Endothelial cell of umbilical vein (primary cell): ENCODE measurements around the gene HTRA2. TPM values are rescaled to one million over a fixed set of nuclear protein-coding genes. Genes with fewer than 3 reads are reported as not detected.

ENCODE experiments used
- BruUV-seq: library from RNA; stranded (reverse); fragments of 400-500 nt; replicated peaks from 2 replicates; lab custom pipeline; 2021; lab: Mats Ljungman, UMichigan
- CTCF ChIA-PET: fragments of 300-600, 350-600 bp; sonication (Branson Sonifier 250); formaldehyde crosslinking; loops from one replicate; lab custom pipeline; 2021; ENCODE audit warnings: antibody characterized with exemption, inconsistent platforms; lab: Charles Lee
- POLR2A ChIA-PET: fragments of 300-600, 350-600 bp; sonication (Branson Sonifier 250); formaldehyde crosslinking; loops from one replicate; lab custom pipeline; 2021; ENCODE audit warnings: antibody characterized with exemption, inconsistent platforms; lab: Charles Lee
- DNase-seq: peaks from one replicate; pipeline ENCODE4 v3.0.0-alpha.2; 2011; ENCODE audit warnings: low read depth, low spot score
- FAIRE-seq: peaks from 2 replicates; lab custom pipeline; 2011; peaks lifted over from hg19 to GRCh38; lab: Jason Lieb, UNC
- H2AFZ ChIP-seq: 2 replicates; pipeline ENCODE4 v1.6.0; 2012; ENCODE audit warnings: low read depth, low read length, control low read depth, inconsistent platforms
- H3K27ac ChIP-seq: 2 replicates; pipeline ENCODE4 v1.5.1; 2011; ENCODE audit warnings: low read depth, mild to moderate bottlenecking, control low read depth, low read length, moderate library complexity; ENCODE audit not compliant: insufficient read depth
- H3K27me3 ChIP-seq, 2 experiments: 2 replicates each; pipeline versions ENCODE4 v1.6.0 to v1.6.1; 2011; ENCODE audit warnings: low read length in 2 of 2, mixed read lengths in 1 of 2; ENCODE audit not compliant: control insufficient read depth in 2 of 2, insufficient read depth in 2 of 2
- H3K36me3 ChIP-seq, 2 experiments: 2 replicates in 1 of 2; 3 replicates in 1 of 2; pipeline ENCODE4 v1.5.1; 2011; ENCODE audit warnings: low read length in 2 of 2, mild to moderate bottlenecking in 1 of 2, moderate library complexity in 1 of 2; ENCODE audit not compliant: control insufficient read depth in 2 of 2, insufficient read depth in 2 of 2; ENCODE audit errors: extremely low read depth in 1 of 2
- H3K4me1 ChIP-seq: 3 replicates; pipeline ENCODE4 v1.5.1; 2011; ENCODE audit warnings: mild to moderate bottlenecking, low read length; ENCODE audit not compliant: control insufficient read depth, insufficient read depth; ENCODE audit errors: extremely low read depth
- H3K4me2 ChIP-seq: 2 replicates; pipeline ENCODE4 v1.6.1; 2011; ENCODE audit warnings: low read length, control low read depth, mixed read lengths; ENCODE audit not compliant: insufficient read depth
- H3K4me3 ChIP-seq, 3 experiments: fragments of 200-600 bp in 1 of 3; sonication (generic), shearing (Covaris generic) in 1 of 3; replicated peaks in 1 of 3; 2 replicates each; pipeline ENCODE4 v1.5.1; 2011 to 2016; ENCODE audit warnings: control low read depth in 3 of 3, low read length in 3 of 3, mild to moderate bottlenecking in 2 of 3, inconsistent platforms in 1 of 3, low read depth in 1 of 3, moderate library complexity in 1 of 3; ENCODE audit not compliant: insufficient read depth in 1 of 3
- H3K79me2 ChIP-seq: 2 replicates; pipeline ENCODE4 v1.6.0; 2012; ENCODE audit warnings: low read length, inconsistent platforms; ENCODE audit not compliant: control insufficient read depth, insufficient read depth
- H3K9ac ChIP-seq: replicated peaks from 2 replicates; pipeline ENCODE3; 2011; ENCODE audit warnings: low read length, control low read depth; ENCODE audit not compliant: insufficient read depth; ENCODE audit errors: extremely low read depth
- H3K9me1 ChIP-seq: replicated peaks from 3 replicates; pipeline ENCODE4 v1.6.0; 2011; ENCODE audit warnings: mild to moderate bottlenecking, low read length; ENCODE audit not compliant: control insufficient read depth, insufficient read depth; ENCODE audit errors: extremely low read depth
- H3K9me3 ChIP-seq: replicated peaks from 2 replicates; pipeline ENCODE4 v1.5.1; 2012; ENCODE audit warnings: low read length, inconsistent platforms; ENCODE audit not compliant: control insufficient read depth, insufficient read depth
- H4K20me1 ChIP-seq: replicated peaks from 2 replicates; pipeline ENCODE3; 2011; ENCODE audit warnings: mild to moderate bottlenecking, low read length; ENCODE audit not compliant: control insufficient read depth, insufficient read depth; ENCODE audit errors: extremely low read depth
- EZH2 ChIP-seq: IDR thresholded peaks from 2 replicates; pipeline ENCODE4 v1.6.1; 2012; ENCODE audit warnings: borderline replicate concordance, low read depth, mild to moderate bottlenecking, moderate library complexity, low read length, inconsistent platforms; ENCODE audit not compliant: severe bottlenecking
- FOS ChIP-seq: IDR thresholded peaks from 2 replicates; pipeline ENCODE4 v1.6.1; 2011; ENCODE audit warnings: mild to moderate bottlenecking, low read length, moderate library complexity, borderline replicate concordance; ENCODE audit not compliant: insufficient read depth
- GATA2 ChIP-seq: IDR thresholded peaks from 2 replicates; pipeline ENCODE4 v1.7.0; 2011; ENCODE audit warnings: low read depth, mild to moderate bottlenecking, moderate library complexity, mixed read lengths, low read length; ENCODE audit not compliant: insufficient read length, insufficient read depth
- JUN ChIP-seq: IDR thresholded peaks from 2 replicates; pipeline ENCODE4 v1.6.1; 2011; ENCODE audit warnings: borderline replicate concordance, low read depth; ENCODE audit not compliant: insufficient read length, insufficient read depth
- MYC ChIP-seq: IDR thresholded peaks from one replicate; pipeline ENCODE4 v1.6.1; 2011; ENCODE audit warnings: mild to moderate bottlenecking, low read depth, low read length
- POLR2A ChIP-seq: IDR thresholded peaks from 2 replicates; pipeline ENCODE4 v1.6.1; 2012; ENCODE audit warnings: low read depth, mild to moderate bottlenecking, control low read depth, low read length
- POLR2AphosphoS5 ChIP-seq: IDR thresholded peaks from 2 replicates; pipeline ENCODE4 v1.6.1; 2012; ENCODE audit warnings: low read depth, mild to moderate bottlenecking, control low read depth, low read length, moderate library complexity; ENCODE audit not compliant: insufficient read depth
- dilution Hi-C: fragments of 300-500 bp; cut with MboI; formaldehyde crosslinking; loops from one replicate; pipeline ENCODE4 v1.15.0; 2019; ENCODE audit warnings: low sequenced_read_pairs; ENCODE audit not compliant: extremely low pct_ligation_motif_present
- intact Hi-C: fragments of 100-400 bp; cut with micrococcal nuclease; formaldehyde crosslinking; loops from one replicate; pipeline ENCODE4 v1.10.0; 2022
- polyA plus RNA-seq, 4 experiments: library from polyadenylated mRNA; depleted of rRNA in 3 of 4; stranded (reverse) in 3 of 4; unstranded in 1 of 4; fragments of >200 nt; gene quantifications; 2 replicates each; pipeline versions ENCODE4 v1.2.1 to v1.2.3, GENCODE V29; 2011 to 2012; ENCODE audit warnings: missing spikeins in 1 of 4
- total RNA-seq: library from RNA; stranded (reverse); gene quantifications from 2 replicates; pipeline ENCODE4 v1.2.3, GENCODE V29; 2021
- TF ChIP-seq, protein P1 (sequence below): IDR thresholded peaks from 2 replicates; pipeline ENCODE4 v1.6.1; 2011; ENCODE audit not compliant: insufficient read depth, insufficient read length
- TF ChIP-seq, protein P2 (sequence below), 2 donors: IDR thresholded peaks; 1 replicate in 1 of 2; 2 replicates in 1 of 2; pipeline ENCODE4 v1.5.1; 2011; ENCODE audit warnings: low read length in 2 of 2, mild to moderate bottlenecking in 2 of 2, moderate library complexity in 2 of 2, control low read depth in 1 of 2, inconsistent platforms in 1 of 2, low read depth in 1 of 2; ENCODE audit not compliant: insufficient read depth in 1 of 2; ENCODE audit errors: extremely low read depth in 1 of 2

HTRA2 gene
- total and polyA plus RNA-seq, 2 donors (not counting 3 experiments of a cell fraction or from before 2014, with no cell fraction given), result 34.3 to 54.1 TPM

DNA sequence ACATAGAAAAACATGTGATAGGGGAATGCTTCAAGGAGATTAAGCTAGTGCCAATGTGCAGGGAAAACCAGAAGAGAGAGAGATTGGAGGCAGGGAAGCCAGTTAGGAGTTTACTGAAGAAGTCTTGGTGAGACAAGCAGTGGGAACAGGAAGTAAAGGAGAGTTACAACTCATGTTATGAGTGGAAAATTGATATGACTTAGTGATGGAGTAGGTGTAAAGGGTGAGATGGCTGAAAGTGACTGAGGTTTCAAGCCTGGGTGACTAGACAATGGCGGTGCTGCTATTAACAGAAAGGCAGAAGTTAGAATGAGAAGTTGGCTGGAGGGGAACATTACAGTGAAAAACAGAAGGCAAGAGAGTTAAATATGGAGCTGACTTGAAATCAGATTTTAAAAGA lies 41.3 kb downstream of the HTRA2 start:
- dilution Hi-C loops (no loop called here), intact Hi-C loops (no loop called here)
- Histone ChIP-seq H3K79me2 (no peaks in the 10 kb centered on the region), H3K4me1 (peaks cover 7% of the 10 kb centered on the region), H3K9me1 (no peaks in the 10 kb centered on the region), H3K9ac (no peak overlapping the region), H4K20me1 (no peaks in the 10 kb centered on the region), H2AFZ (no peak overlapping the region), H3K36me3 (no peaks in the 10 kb centered on the region), H3K27ac (no peak overlapping the region), H3K9me3 (no peaks in the 10 kb centered on the region), H3K4me2 (no peak overlapping the region), H3K27me3 (peaks cover 14 to 16% of the 10 kb centered on the region in 2 experiments), H3K4me3 (no peak overlapping the region)
- no peak for TF ChIP-seq MYC
- TF ChIP-seq, protein P1, sequence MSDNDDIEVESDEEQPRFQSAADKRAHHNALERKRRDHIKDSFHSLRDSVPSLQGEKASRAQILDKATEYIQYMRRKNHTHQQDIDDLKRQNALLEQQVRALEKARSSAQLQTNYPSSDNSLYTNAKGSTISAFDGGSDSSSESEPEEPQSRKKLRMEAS, result no peak
- no peak for TF ChIP-seq GATA2
- no peak for TF ChIP-seq JUN
- no peak for TF ChIP-seq POLR2AphosphoS5
- TF ChIP-seq EZH2, result no peak
- no peak for TF ChIP-seq POLR2A
- TF ChIP-seq, protein P2, sequence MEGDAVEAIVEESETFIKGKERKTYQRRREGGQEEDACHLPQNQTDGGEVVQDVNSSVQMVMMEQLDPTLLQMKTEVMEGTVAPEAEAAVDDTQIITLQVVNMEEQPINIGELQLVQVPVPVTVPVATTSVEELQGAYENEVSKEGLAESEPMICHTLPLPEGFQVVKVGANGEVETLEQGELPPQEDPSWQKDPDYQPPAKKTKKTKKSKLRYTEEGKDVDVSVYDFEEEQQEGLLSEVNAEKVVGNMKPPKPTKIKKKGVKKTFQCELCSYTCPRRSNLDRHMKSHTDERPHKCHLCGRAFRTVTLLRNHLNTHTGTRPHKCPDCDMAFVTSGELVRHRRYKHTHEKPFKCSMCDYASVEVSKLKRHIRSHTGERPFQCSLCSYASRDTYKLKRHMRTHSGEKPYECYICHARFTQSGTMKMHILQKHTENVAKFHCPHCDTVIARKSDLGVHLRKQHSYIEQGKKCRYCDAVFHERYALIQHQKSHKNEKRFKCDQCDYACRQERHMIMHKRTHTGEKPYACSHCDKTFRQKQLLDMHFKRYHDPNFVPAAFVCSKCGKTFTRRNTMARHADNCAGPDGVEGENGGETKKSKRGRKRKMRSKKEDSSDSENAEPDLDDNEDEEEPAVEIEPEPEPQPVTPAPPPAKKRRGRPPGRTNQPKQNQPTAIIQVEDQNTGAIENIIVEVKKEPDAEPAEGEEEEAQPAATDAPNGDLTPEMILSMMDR (IDR thresholded peaks at IDR 0.05; ENCODE audit: extremely low read depth in 1 of 2, insufficient read depth in 1 of 2, low read depth in 1 of 2, low read length in 2 of 2), result no peak
- TF ChIP-seq FOS, result no peak
- ChIA-PET POLR2A (no interaction called here), CTCF (no interaction called here)
- FAIRE-seq (no peak), DNase-seq (no peak)
- no TSS peak for BruUV-seq
